Ovary (tissue), 9 donors: Measurements from ENCODE around the gene KIF3C. TPM values are rescaled to one million over a fixed set of nuclear protein-coding genes. Genes with fewer than 3 reads are reported as not detected.

Experiments used
- DNase-seq, 5 donors: peaks; one replicate each; pipeline ENCODE4 v3.0.0-alpha.2; 2019 to 2020
- H3K27ac ChIP-seq, 2 donors: fragments of 200-600 bp; one replicate each; pipeline versions ENCODE4 v1.5.1 to v1.8.0; 2019 to 2022
- H3K27me3 ChIP-seq: fragments of 200-600 bp; one replicate; pipeline ENCODE4 v1.8.0; 2022
- H3K36me3 ChIP-seq: fragments of 200-600 bp; sonication (generic); one replicate; pipeline ENCODE4 v1.5.1; 2019
- H3K4me1 ChIP-seq: one replicate; pipeline ENCODE4 v1.8.1; 2013; ENCODE audit warnings: mild to moderate bottlenecking, moderate library complexity; ENCODE audit not compliant: insufficient read depth
- H3K4me3 ChIP-seq: fragments of 200-600 bp; sonication (generic); one replicate; pipeline ENCODE4 v1.5.1; 2017
- H3K9me3 ChIP-seq, 2 donors: fragments of 200-600 bp in 1 of 2; sonication (generic) in 1 of 2; one replicate each; pipeline versions ENCODE4 v1.5.1 to v1.8.1; 2013 to 2019; ENCODE audit warnings: mild to moderate bottlenecking in 1 of 2, moderate library complexity in 1 of 2
- EP300 ChIP-seq: sonication (generic); formaldehyde crosslinking; IDR thresholded peaks from one replicate; pipeline ENCODE4 v1.6.1; 2017; ENCODE audit warnings: antibody characterized with exemption
- POLR2A ChIP-seq: fragments of 450-650 bp; IDR thresholded peaks from one replicate; pipeline ENCODE4 v1.6.1; 2017; ENCODE audit warnings: antibody characterized with exemption, mild to moderate bottlenecking, moderate library complexity
- WGBS, 3 donors: extraction: QIAGEN DNeasy Blood & Tissue Kit in 1 of 3; methylation state at CpG; one replicate each; pipeline versions ENCODE4 v1.1.5 to v1.1.7; 2013 to 2017; 5-methylcytosine and 5-hydroxymethylcytosine counted together
- intact Hi-C, 4 donors: fragments of 100-400 bp; cut with DNase I; formaldehyde crosslinking; loops; one replicate each; pipeline versions ENCODE4 v1.11.0 to v1.15.1; 2022 to 2023
- polyA plus RNA-seq, 2 donors: library from polyadenylated mRNA; stranded (reverse); fragments of 200-250 nt in 1 of 2; fragments of 350-450 nt in 1 of 2; fragmentation: Illumina TruSeq in 1 of 2; extraction: RNeasy Lipid Tissue Mini Kit (QIAGEN cat#74804) in 1 of 2; gene quantifications; one replicate each; pipeline ENCODE4 v1.2.3, GENCODE V29; 2013 to 2014
- total RNA-seq, 7 donors: library from RNA; depleted of rRNA in 2 of 7; stranded (reverse); fragments of >200 nt in 2 of 7; fragmentation: NEBNext Ultra II Directional in 3 of 7; extraction: Animal tissue kit (Norgen Biotek cat#: 25700) in 3 of 7; gene quantifications; one replicate each; pipeline versions ENCODE4 v1.1.0 to v1.2.4, GENCODE V29; 2016 to 2023
- TF ChIP-seq, protein P1 (sequence below), 3 donors: fragments of 450-650 bp in 2 of 3; fragments of 200-600 bp in 1 of 3; IDR thresholded peaks; one replicate each; pipeline versions ENCODE4 v1.5.1 to v1.8.0; 2016 to 2022; ENCODE audit warnings: antibody characterized with exemption in 3 of 3, mild to moderate bottlenecking in 1 of 3
- donor health status: DM: no; HTN: no; CAD: no; lungs with moderate emphysema.
- donor health status: DM: no; HTN: no; CAD: no.
- donor health status: Bipolar disorder and iron deficiency.
- donor health status: DM: yes; HTN: yes; CAD: no.
- donor health status: DM: no; HTN: no; CAD: no.
- donor health status: DM: yes; HTN: yes; CAD: no.

The KIF3C gene
- total and polyA plus RNA-seq, 9 donors = 5.1 to 16.0 (median 8.1) TPM

DNA sequence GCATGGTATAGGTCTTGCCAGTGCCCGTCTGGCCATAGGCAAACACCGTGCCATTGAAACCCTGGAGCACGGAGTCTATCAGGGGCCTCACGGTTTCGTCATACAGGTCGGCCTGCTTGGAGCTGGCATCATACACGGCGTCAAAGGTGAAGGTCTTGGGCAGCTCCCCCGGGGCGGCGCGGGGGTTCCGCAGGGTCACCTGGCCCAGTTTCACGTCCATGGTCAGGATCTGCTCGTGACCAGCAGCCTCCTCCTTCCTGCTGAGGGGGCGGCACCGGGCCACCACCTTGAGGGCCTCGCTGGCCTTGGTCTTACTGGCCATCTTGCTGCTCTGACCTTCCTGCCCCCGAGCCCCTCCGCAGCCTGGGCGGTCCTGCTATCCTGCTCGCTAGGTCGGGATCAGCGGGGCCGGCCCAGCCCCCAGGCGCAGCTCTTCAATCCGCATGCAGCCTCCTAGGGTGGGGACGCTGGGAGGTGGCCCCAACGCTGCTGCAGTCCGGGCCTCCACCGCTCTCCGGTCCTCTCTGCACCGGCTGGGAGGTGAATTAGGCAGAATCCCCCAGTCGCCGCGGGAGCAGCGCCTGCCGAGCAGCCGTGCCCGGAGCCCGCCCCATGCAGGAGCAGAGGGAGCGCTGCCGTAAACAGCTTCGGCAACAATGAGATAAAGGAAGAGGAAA is 563 bp downstream of the KIF3C start:
- peak overlapping the region; percentile 43 to 58 for H3K27ac ChIP-seq
- peaks cover 26% of the 10 kb centered on the region for H3K4me1 ChIP-seq
- peak overlapping the region; percentile 55 for H3K4me3 ChIP-seq
- no peaks in the 10 kb centered on the region for H3K36me3 ChIP-seq
- 4 to 8% (median 5%) methylated on average over 35 to 44 of the region's 44 CpGs for WGBS, 3 donors
- peak; percentile 20 to 55 (median 39) for DNase-seq
- TF ChIP-seq EP300 = no peak
- TF ChIP-seq POLR2A = no peak
- TF ChIP-seq, protein P1, sequence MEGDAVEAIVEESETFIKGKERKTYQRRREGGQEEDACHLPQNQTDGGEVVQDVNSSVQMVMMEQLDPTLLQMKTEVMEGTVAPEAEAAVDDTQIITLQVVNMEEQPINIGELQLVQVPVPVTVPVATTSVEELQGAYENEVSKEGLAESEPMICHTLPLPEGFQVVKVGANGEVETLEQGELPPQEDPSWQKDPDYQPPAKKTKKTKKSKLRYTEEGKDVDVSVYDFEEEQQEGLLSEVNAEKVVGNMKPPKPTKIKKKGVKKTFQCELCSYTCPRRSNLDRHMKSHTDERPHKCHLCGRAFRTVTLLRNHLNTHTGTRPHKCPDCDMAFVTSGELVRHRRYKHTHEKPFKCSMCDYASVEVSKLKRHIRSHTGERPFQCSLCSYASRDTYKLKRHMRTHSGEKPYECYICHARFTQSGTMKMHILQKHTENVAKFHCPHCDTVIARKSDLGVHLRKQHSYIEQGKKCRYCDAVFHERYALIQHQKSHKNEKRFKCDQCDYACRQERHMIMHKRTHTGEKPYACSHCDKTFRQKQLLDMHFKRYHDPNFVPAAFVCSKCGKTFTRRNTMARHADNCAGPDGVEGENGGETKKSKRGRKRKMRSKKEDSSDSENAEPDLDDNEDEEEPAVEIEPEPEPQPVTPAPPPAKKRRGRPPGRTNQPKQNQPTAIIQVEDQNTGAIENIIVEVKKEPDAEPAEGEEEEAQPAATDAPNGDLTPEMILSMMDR (IDR thresholded peaks at IDR 0.05) = no peak
- intact Hi-C loops = no loop called here
- H3K27me3 ChIP-seq = no peaks in the 10 kb centered on the region
- no peaks in the 10 kb centered on the region for H3K9me3 ChIP-seq

DNA sequence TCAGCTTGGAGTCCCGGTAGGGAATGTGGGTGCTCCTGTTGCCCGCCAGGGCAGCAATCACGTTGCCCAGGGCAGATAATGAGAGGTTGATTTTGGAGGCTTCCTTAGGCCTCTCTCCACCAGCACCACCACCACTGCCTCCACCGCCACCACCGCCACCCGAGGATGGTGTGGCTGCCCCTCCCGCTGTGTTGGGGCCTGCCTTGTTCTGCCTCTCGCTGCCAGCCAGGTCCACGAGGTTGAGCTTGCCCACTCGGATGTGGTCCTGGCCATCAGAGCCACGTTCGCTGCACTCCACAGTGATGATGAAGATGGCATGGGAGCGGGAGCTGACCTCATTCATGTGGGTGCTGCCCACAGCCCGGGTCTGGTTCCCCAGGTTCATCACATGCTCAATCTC is 1.3 kb downstream of the KIF3C start:
- no peaks in the 10 kb centered on the region for H3K36me3 ChIP-seq
- H3K27ac ChIP-seq = no peak overlapping the region
- H3K27me3 ChIP-seq = no peaks in the 10 kb centered on the region
- peaks cover 26% of the 10 kb centered on the region for H3K4me1 ChIP-seq
- no peak for TF ChIP-seq EP300
- TF ChIP-seq POLR2A = no peak
- TF ChIP-seq, protein P1 (IDR thresholded peaks at IDR 0.05) = no peak
- no peak overlapping the region for H3K4me3 ChIP-seq
- intact Hi-C loops = no loop called here
- peak in 1 of 5 donors; percentile 23 for DNase-seq
- H3K9me3 ChIP-seq = no peaks in the 10 kb centered on the region
- 89 to 92% (median 90%) methylated on average over 14 of the region's 14 CpGs for WGBS, 3 donors

DNA sequence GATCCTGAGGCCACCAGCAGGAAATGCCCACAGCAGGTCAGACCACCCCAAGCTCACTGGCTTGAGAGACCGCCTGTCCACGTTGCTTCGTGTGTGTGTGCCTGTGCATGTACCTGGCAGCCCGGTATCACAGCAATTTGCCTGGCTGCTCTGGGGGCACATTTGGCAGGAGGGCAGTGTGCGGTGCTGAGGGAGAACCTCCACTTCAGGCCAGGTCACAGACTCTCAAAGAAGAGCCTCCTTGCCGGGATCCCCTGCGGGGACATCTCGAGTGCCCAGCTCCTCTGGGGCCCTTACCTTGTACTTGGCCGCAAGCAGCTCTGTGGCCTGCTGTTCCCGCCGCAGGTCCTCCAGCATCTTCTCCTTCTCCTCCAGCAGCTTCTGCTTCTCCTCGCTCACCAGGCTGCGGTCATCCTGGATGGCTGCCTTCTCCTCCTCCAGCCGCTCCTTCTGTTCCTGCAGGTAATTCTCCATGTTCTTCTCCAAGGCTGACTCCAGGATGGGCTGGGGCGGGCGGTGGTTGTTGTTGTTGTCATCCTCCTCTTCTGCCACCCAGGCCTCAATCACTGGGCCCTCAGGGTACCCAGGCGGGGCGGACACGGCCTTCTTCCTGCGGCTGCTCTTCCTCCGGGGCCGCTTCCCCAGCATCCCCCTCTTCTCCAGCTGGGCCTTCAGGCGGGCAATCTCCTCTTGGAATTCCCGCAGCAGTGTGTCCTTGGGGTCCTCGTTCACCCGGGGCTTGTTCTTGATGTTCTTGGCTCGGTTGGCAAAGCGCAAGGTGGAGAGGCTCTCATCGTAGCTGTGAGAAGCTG is 2.0 kb downstream of the KIF3C start:
- H3K4me1 ChIP-seq = peaks cover 26% of the 10 kb centered on the region
- DNase-seq = peak in 1 of 5 donors; percentile 22
- 89 to 95% (median 90%) methylated on average over 29 of the region's 29 CpGs for WGBS, 3 donors

GRCh38 chr2:25979001-25979400 is 3.3 kb downstream of the KIF3C start:
- H3K4me3 ChIP-seq = no peak overlapping the region
- no peak for DNase-seq

More for the DNA sequence above, 2.0 kb downstream of the KIF3C start:
- no peaks in the 10 kb centered on the region for H3K9me3 ChIP-seq
- no peak overlapping the region for H3K27ac ChIP-seq
- no peaks in the 10 kb centered on the region for H3K27me3 ChIP-seq
- intact Hi-C loops = no loop called here
- no peak overlapping the region for H3K4me3 ChIP-seq
- no peaks in the 10 kb centered on the region for H3K36me3 ChIP-seq
- TF ChIP-seq POLR2A (no peak), EP300 (no peak)
- TF ChIP-seq, protein P1 (IDR thresholded peaks at IDR 0.05) = no peak

More at GRCh38 chr2:25979001-25979400, 3.3 kb downstream of the KIF3C start:
- Histone ChIP-seq H3K27me3 (no peaks in the 10 kb centered on the region), H3K36me3 (no peaks in the 10 kb centered on the region), H3K4me1 (peaks cover 26% of the 10 kb centered on the region), H3K27ac (no peak overlapping the region), H3K9me3 (no peaks in the 10 kb centered on the region)
- 72 to 75% (median 74%) methylated on average over 2 of the region's 2 CpGs for WGBS, 3 donors
- TF ChIP-seq, protein P1 (IDR thresholded peaks at IDR 0.05) = no peak
- no peak for TF ChIP-seq EP300
- no peak for TF ChIP-seq POLR2A
- intact Hi-C loops = no loop called here
